Measurements from ENCODE around the gene GCNT1. TPM values are rescaled to one million over a fixed set of nuclear protein-coding genes. Genes with fewer than 3 reads are reported as not detected.

Gene GCNT1
- total and polyA plus RNA-seq, 12 donors = 0.66 to 8.1 (median 1.9) TPM

GRCh38 chr9:76423216-76424177, 35.5 kb upstream of the GCNT1 start:
- no peaks in the 10 kb centered on the region for H3K36me3 ChIP-seq
- no peak overlapping the region for H3K27ac ChIP-seq
- no peaks in the 10 kb centered on the region for H3K4me1 ChIP-seq
- 49 to 68% methylated on average over 2 of the region's 2 CpGs for WGBS, 2 donors
- H3K9me3 ChIP-seq = no peaks in the 10 kb centered on the region
- no peak for TF ChIP-seq CTCF (IDR thresholded peaks at IDR 0.05)
- no peak for ATAC-seq
- no peak for DNase-seq
- intact Hi-C loops (cut with DNase I) = no loop called here
- no peaks in the 10 kb centered on the region for H3K27me3 ChIP-seq
- no peak overlapping the region for H3K4me3 ChIP-seq

- ATAC-seq (no peak), DNase-seq (no peak)
- Histone ChIP-seq H3K27me3 (no peaks in the 10 kb centered on the region), H3K4me1 (no peaks in the 10 kb centered on the region), H3K9me3 (no peaks in the 10 kb centered on the region), H3K4me3 (no peak overlapping the region), H3K27ac (no peak overlapping the region), H3K36me3 (no peaks in the 10 kb centered on the region)
- TF ChIP-seq CTCF (IDR thresholded peaks at IDR 0.05) = no peak
- 93 to 97% methylated on average over 4 of the region's 4 CpGs for WGBS, 2 donors
- intact Hi-C loops (cut with DNase I) = no loop called here
Measured at GRCh38 chr9:76424491-76424890, 34.5 kb upstream of the GCNT1 start.

GRCh38 chr9:76425677-76426453, 33.1 kb upstream of the GCNT1 start:
- no peak for ATAC-seq

More at GRCh38 chr9:76425677-76426453, 33.1 kb upstream of the GCNT1 start:
- Histone ChIP-seq H3K27ac (no peak overlapping the region), H3K4me3 (no peak overlapping the region), H3K9me3 (no peaks in the 10 kb centered on the region), H3K27me3 (no peaks in the 10 kb centered on the region), H3K4me1 (no peaks in the 10 kb centered on the region), H3K36me3 (no peaks in the 10 kb centered on the region)
- intact Hi-C loops (cut with DNase I) = no loop called here
- WGBS, 2 donors = 82 to 87% methylated on average over 8 of the region's 8 CpGs
- DNase-seq = no peak
- no peak for TF ChIP-seq CTCF (IDR thresholded peaks at IDR 0.05)
